ENCODE measurements around the gene RTN1. TPM values are rescaled to one million over a fixed set of nuclear protein-coding genes. Genes with fewer than 3 reads are reported as not detected.

The RTN1 gene
- total and polyA plus RNA-seq, 10 of the 15 experiments (the other 5 are each of a cell fraction or from before 2014, with no cell fraction given) = 0.03 to 0.55 (median 0.13) TPM; not detected in 4

GRCh38 chr14:59823179-59823578, 47.4 kb downstream of the RTN1 start (continued):
- no peak for TF ChIP-seq CEBPB (IDR thresholded peaks at IDR 0.05; ENCODE audit: borderline replicate concordance in 1 of 2, low read depth in 2 of 2, low read length in 2 of 2)
- TF ChIP-seq CBX5 (IDR thresholded peaks at IDR 0.05; ENCODE audit: low read depth) = no peak
- TF ChIP-seq ETV6 (conservative IDR thresholded peaks at IDR 0.05 in 1 of 2, IDR thresholded peaks at IDR 0.05 in 1 of 2; ENCODE audit: borderline replicate concordance in 1 of 2, low read depth in 1 of 2) = no peak
- TF ChIP-seq SUZ12 (IDR thresholded peaks at IDR 0.05; ENCODE audit: unreplicated experiment) = no peak

- CTCF ChIA-PET = no interaction called here
- WGBS (ENCODE audit: insufficient coverage, insufficient replicate concordance, low lambda C conversion rate, missing lambda C conversion rate) = 91% methylated on average over 36 of the region's 38 CpGs
- Histone ChIP-seq H4K20me1 (ENCODE audit: control insufficient read depth, insufficient read depth) (no peaks in the 10 kb centered on the region), H3K36me3 (ENCODE audit: control insufficient read depth in 2 of 2, insufficient read depth in 2 of 2, low read length in 1 of 2) (no peaks in the 10 kb centered on the region), H3K4me1 (ENCODE audit: control insufficient read depth, insufficient read depth, low read length) (no peaks in the 10 kb centered on the region), H3K27me3 (replicated peaks in 1 of 2; ENCODE audit: control insufficient read depth in 2 of 2, insufficient read depth in 2 of 2, low read length in 1 of 2) (no peaks in the 10 kb centered on the region), H3K4me3 (no peak overlapping the region), H2AFZ (ENCODE audit: control insufficient read depth, low read depth, low read length) (no peak overlapping the region), H3K9ac (ENCODE audit: control insufficient read depth, insufficient read depth, low read length) (no peak overlapping the region), H3K27ac (ENCODE audit: control insufficient read depth, insufficient read depth) (no peak overlapping the region), H3K4me2 (ENCODE audit: control insufficient read depth, insufficient read depth) (no peak overlapping the region), H3K9me3 (replicated peaks; ENCODE audit: control insufficient read depth, insufficient read depth, low read length) (no peaks in the 10 kb centered on the region), H3K79me2 (ENCODE audit: control insufficient read depth, insufficient read depth, low read length) (no peaks in the 10 kb centered on the region)
- BruUV-seq (replicated peaks) = no TSS peak
- ATAC-seq = no peak
- RAD21 ChIA-PET (ENCODE audit: unreplicated experiment) = no interaction called here
- no peak for DNase-seq (ENCODE audit: low read depth, low spot score)
- SMC1A ChIA-PET (ENCODE audit: uncharacterized antibody, unreplicated experiment) = no interaction called here
- POLR2A ChIA-PET = interaction anchor here (0.6 kb wide), 1 partner anchor 105 kb away, joined by 3 read pairs; no protein-coding TSS in a partner anchor
- in situ Hi-C loops (cut with MboI) = no loop called here
- FAIRE-seq = no peak
- intact Hi-C loops (cut with micrococcal nuclease; ENCODE audit: unreplicated experiment) = no loop called here
- no peak for TF ChIP-seq EP300 (IDR thresholded peaks at IDR 0.05; ENCODE audit: borderline replicate concordance in 1 of 2, control insufficient read depth in 1 of 2, low read depth in 2 of 2, low read length in 2 of 2)
- TF ChIP-seq, protein P1, sequence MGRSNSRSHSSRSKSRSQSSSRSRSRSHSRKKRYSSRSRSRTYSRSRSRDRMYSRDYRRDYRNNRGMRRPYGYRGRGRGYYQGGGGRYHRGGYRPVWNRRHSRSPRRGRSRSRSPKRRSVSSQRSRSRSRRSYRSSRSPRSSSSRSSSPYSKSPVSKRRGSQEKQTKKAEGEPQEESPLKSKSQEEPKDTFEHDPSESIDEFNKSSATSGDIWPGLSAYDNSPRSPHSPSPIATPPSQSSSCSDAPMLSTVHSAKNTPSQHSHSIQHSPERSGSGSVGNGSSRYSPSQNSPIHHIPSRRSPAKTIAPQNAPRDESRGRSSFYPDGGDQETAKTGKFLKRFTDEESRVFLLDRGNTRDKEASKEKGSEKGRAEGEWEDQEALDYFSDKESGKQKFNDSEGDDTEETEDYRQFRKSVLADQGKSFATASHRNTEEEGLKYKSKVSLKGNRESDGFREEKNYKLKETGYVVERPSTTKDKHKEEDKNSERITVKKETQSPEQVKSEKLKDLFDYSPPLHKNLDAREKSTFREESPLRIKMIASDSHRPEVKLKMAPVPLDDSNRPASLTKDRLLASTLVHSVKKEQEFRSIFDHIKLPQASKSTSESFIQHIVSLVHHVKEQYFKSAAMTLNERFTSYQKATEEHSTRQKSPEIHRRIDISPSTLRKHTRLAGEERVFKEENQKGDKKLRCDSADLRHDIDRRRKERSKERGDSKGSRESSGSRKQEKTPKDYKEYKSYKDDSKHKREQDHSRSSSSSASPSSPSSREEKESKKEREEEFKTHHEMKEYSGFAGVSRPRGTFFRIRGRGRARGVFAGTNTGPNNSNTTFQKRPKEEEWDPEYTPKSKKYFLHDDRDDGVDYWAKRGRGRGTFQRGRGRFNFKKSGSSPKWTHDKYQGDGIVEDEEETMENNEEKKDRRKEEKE (IDR thresholded peaks at IDR 0.05) = no peak
- TF ChIP-seq ZNF687 (IDR thresholded peaks at IDR 0.05) = no peak
- TF ChIP-seq, protein P2, sequence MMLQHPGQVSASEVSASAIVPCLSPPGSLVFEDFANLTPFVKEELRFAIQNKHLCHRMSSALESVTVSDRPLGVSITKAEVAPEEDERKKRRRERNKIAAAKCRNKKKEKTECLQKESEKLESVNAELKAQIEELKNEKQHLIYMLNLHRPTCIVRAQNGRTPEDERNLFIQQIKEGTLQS (IDR thresholded peaks at IDR 0.05; ENCODE audit: borderline replicate concordance, extremely low read depth, low read depth, low read length) = no peak
- TF ChIP-seq WRNIP1 (IDR thresholded peaks at IDR 0.05; ENCODE audit: borderline replicate concordance, low read depth, low read length) = no peak
- no peak for TF ChIP-seq NRF1 (conservative IDR thresholded peaks at IDR 0.05; ENCODE audit: low read depth, low read length)
- no peak for TF ChIP-seq RELA (IDR thresholded peaks at IDR 0.05; ENCODE audit: borderline replicate concordance, partially characterized antibody)
- TF ChIP-seq, protein P3, sequence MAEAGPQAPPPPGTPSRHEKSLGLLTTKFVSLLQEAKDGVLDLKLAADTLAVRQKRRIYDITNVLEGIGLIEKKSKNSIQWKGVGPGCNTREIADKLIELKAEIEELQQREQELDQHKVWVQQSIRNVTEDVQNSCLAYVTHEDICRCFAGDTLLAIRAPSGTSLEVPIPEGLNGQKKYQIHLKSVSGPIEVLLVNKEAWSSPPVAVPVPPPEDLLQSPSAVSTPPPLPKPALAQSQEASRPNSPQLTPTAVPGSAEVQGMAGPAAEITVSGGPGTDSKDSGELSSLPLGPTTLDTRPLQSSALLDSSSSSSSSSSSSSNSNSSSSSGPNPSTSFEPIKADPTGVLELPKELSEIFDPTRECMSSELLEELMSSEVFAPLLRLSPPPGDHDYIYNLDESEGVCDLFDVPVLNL (IDR thresholded peaks at IDR 0.05; ENCODE audit: low read depth, low read length) = no peak
Measured at GRCh38 chr14:59819446-59820088, 51.0 kb downstream of the RTN1 start.
